H1 (cell line): ENCODE results near the gene CCDC40. TPM values are rescaled to one million over a fixed set of nuclear protein-coding genes. Genes with fewer than 3 reads are reported as not detected.

Experiments used
- BACH1 ChIP-seq: IDR thresholded peaks from 2 replicates; pipeline ENCODE4 v1.6.1; 2012; ENCODE audit warnings: low read length, improper control_type of control experiment
- CTBP2 ChIP-seq: IDR thresholded peaks from 2 replicates; pipeline ENCODE4 v1.7.0; 2011; ENCODE audit warnings: borderline replicate concordance, mild to moderate bottlenecking, moderate library complexity, mixed read lengths, low read length; ENCODE audit not compliant: insufficient read depth, insufficient read length
- HDAC2 ChIP-seq, 2 experiments: fragments of 300-600 bp in 1 of 2; sonication (generic) in 1 of 2; IDR thresholded peaks; 2 replicates each; pipeline ENCODE4 v1.6.1; 2011 to 2012; ENCODE audit warnings: low read depth in 2 of 2, low read length in 2 of 2, mild to moderate bottlenecking in 2 of 2, moderate library complexity in 2 of 2, borderline replicate concordance in 1 of 2, inconsistent platforms in 1 of 2
- POLR2AphosphoS5 ChIP-seq: IDR thresholded peaks from 2 replicates; pipeline ENCODE4 v1.6.1; 2011; ENCODE audit warnings: low read depth, low read length
- RFX5 ChIP-seq: IDR thresholded peaks from 2 replicates; pipeline ENCODE4 v1.6.1; 2011; ENCODE audit warnings: low read depth, low read length, improper control_type of control experiment, borderline replicate concordance
- SP4 ChIP-seq: IDR thresholded peaks from 2 replicates; pipeline ENCODE4 v1.6.1; 2012; ENCODE audit warnings: low read length, inconsistent platforms
- TBP ChIP-seq: IDR thresholded peaks from 2 replicates; pipeline ENCODE4 v1.6.1; 2011; ENCODE audit warnings: low read depth, low read length, improper control_type of control experiment
- TCF12 ChIP-seq: IDR thresholded peaks from 2 replicates; pipeline ENCODE4 v1.6.1; 2011; ENCODE audit warnings: low read depth, mild to moderate bottlenecking, low read length
- polyA plus RNA-seq, 7 experiments: library from polyadenylated mRNA; depleted of rRNA in 3 of 7; stranded (reverse) in 5 of 7; unstranded in 2 of 7; fragments of >200 nt in 5 of 7; fragments of 200-250 nt in 2 of 7; gene quantifications; 1 replicate in 5 of 7; 2 replicates in 1 of 7; 4 replicates in 1 of 7; pipeline versions ENCODE4 v1.2.1 to v1.2.3, GENCODE V29; 2011 to 2013; ENCODE audit warnings: missing spikeins in 2 of 7, mixed read lengths in 2 of 7
- total RNA-seq: library from RNA; stranded (reverse); fragmentation: NEBNext Ultra II Directional; extraction: Animal tissue kit (Norgen Biotek cat#: 25700); gene quantifications from 2 replicates; pipeline ENCODE4 v1.2.1, GENCODE V29; 2021

Gene CCDC40
- total and polyA plus RNA-seq, 2 of the 8 experiments (the other 6 are each of a cell fraction or from before 2014, with no cell fraction given), result 4.1 to 11.5 TPM

- TF ChIP-seq HDAC2 (IDR thresholded peaks at IDR 0.05; ENCODE audit: borderline replicate concordance in 1 of 2, low read depth in 2 of 2, low read length in 2 of 2) (0 out of 4 replicates have a peak, but pooled peaks have one; percentile 13 to 72), SP4 (peak; percentile 62; the same call in 1 of the 2 replicates), TBP (peak; percentile 27; the same call in 1 of the 2 replicates), CTBP2 (peak; percentile 77), TCF12 (no peak), BACH1 (peak; percentile 67), RFX5 (no peak), POLR2AphosphoS5 (peak; percentile 63)
- TF ChIP-seq, all 59 proteins: peak for 25
These were observed 64.8 kb downstream of the CCDC40 start, which contains the start of gene GAA (continued) for GRCh38 chr17:80101011-80101945.
